Activated naive CD8-positive, alpha-beta T cell treated with anti-CD3 and anti-CD28 coated beads, Interleukin-2, amount 50 U/mL, for 24 hours (primary cell): ENCODE data around the gene SLC66A1.
"Not testable (repeated sequence)": the region's sequence is repeated elsewhere in the genome, so short reads cannot be mapped to it uniquely, and the experiment has no call there.

Source experiments
- ATAC-seq: fragments of 150-1000 bp; cut with Tn5 transposase; one replicate; pipeline ENCODE4 v1.10.0; 2021
- DNase-seq: peaks from one replicate; pipeline ENCODE4 v3.0.0; 2021
- H3K27ac Mint-ChIP-seq: one replicate; pipeline ENCODE4 v1.8.0; 2021; ENCODE audit warnings: mild to moderate bottlenecking, mixed read lengths
- H3K27me3 Mint-ChIP-seq: one replicate; pipeline ENCODE4 v1.8.0; 2021; ENCODE audit warnings: mixed read lengths
- H3K36me3 Mint-ChIP-seq: one replicate; pipeline ENCODE4 v1.8.0; 2021; ENCODE audit warnings: low read depth, mixed read lengths
- H3K4me1 Mint-ChIP-seq: one replicate; pipeline ENCODE4 v1.8.0; 2021; ENCODE audit warnings: mixed read lengths
- H3K4me3 Mint-ChIP-seq: one replicate; pipeline ENCODE4 v1.8.0; 2021; ENCODE audit warnings: mild to moderate bottlenecking, moderate library complexity, mixed read lengths
- H3K9me3 Mint-ChIP-seq: one replicate; pipeline ENCODE4 v1.8.0; 2021; ENCODE audit warnings: mixed read lengths

Gene SLC66A1

DNA sequence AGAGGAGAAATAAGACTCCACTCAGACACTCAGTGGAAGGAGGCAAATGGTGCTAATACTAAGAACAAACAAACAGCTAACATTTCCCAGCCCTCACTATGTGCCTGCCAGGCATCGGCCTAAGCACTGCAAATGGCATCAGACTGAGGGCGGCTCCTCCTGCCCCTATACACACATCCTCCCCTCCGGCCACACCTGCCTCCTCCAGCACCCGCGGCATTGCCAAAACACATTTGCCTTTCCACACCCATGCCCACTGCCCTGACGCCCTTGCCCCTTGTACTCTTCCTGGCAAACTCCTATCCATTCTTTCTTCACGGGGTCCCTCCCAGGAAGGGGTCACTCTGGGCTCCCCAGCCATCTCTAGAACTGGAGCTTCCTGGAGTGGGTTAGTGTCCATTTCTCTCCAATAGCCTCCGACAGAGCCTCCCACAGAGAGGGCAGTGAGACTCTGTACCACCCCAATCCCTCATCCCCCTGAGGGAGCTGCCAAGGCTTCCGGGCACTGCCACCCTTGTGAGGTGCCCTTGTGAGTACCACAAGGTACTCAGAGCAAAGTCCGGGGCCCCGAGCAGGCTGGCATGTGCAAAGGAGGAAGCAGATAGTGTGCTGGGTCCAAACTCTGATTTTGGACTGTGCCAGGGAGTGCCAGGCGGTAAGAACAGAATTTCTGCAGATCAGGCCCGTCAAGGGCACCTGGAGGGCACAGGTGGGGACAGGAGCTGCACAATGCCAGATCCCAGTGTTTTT, 24.5 kb upstream of the SLC66A1 start:
- Mint-ChIP-seq H3K27me3 (peaks cover 11% of the 10 kb centered on the region), H3K9me3 (peaks cover 5% of the 10 kb centered on the region), H3K27ac (no peak overlapping the region), H3K36me3 (no peaks in the 10 kb centered on the region), H3K4me1 (peaks cover 9% of the 10 kb centered on the region), H3K4me3 (no peak overlapping the region)
- DNase-seq (no peak), ATAC-seq (no peak)

DNA sequence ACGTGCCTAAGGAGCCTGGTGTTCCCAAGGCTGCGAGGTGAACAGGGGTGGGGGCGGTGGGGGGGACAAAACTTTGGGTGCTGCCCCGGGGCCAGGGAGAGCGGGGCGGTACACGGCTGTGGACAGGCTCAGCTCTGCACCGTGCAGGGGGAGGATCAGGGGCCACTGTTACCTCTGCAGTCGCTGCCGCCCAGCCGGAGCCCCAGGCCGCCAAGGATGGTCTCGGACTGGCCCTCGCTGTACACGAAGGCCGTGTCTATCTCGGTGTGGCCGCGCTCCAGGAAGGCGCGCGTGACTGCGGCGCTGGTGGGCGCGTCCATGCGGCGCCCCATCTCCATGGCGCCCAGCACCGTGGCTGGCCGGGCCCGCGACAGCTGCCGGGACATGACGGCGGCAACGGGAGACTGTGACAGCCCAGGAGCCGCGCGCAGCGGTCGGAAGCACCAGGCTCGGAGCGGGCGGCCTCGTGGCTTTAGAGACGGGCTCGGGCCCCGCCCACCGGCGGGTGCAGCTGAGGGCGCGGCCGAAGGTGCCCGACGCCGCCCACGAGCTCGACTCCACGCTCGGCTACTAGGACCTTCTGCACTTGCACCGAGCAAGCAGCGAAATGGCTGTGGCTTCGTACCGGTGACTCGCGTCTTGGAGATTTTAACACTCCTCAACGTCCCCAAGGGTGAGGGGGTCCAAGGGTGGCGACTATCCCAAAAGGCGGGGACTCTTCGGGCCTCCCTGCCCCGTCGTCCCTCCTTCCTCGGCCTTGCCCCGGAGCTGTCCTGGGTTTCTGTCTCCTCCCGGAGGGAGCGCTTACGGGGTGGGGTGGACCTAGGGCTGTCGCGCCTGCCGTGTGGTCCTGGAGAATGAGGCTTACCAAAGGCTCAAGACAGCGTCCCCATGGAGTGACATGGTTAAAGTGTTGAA, 23.5 kb upstream of the SLC66A1 start, which contains the start of gene AKR7A3:
Gene AKR7A3 (minus strand): TSS at position 447 of the 918 bp plus-strand sequence. CDS start 61 bp downstream, at position 386.
- ATAC-seq (peak; percentile 91), DNase-seq (peak; percentile 74)
- H3K4me1 Mint-ChIP-seq, H3K36me3 Mint-ChIP-seq, H3K9me3 Mint-ChIP-seq, H3K27ac Mint-ChIP-seq: not testable (repeated sequence)
- Mint-ChIP-seq H3K27me3 (peaks cover 11% of the 10 kb centered on the region), H3K4me3 (peak within 1 kb of the TSS; percentile 40)

DNA sequence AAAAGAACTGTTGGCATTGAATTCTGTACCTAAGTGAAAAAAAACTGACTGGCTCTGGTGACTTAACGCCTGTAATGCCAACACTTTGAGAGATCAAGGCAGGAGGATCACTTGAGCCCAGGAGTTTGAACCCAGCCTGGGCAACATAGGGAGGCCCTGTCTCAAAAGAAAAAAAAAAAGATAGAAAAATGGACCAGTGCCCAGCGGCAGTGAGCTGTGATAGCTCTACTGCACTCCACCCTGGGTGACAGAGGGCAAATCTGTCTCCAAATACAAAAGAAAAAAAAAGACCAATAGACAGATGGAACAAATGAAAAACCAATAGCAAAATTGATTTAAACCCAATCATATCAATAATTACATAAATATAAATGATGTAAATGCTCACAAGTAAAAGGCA, 22.9 kb upstream of the SLC66A1 start:
- DNase-seq = no peak
- no peak for ATAC-seq
- no peak overlapping the region for H3K27ac Mint-ChIP-seq
- peaks cover 7% of the 10 kb centered on the region for H3K9me3 Mint-ChIP-seq
- peak overlapping the region; percentile 40 for H3K4me3 Mint-ChIP-seq
- peaks cover 9% of the 10 kb centered on the region for H3K4me1 Mint-ChIP-seq
- H3K36me3 Mint-ChIP-seq = peaks cover 5% of the 10 kb centered on the region
- peaks cover 11% of the 10 kb centered on the region for H3K27me3 Mint-ChIP-seq

DNA sequence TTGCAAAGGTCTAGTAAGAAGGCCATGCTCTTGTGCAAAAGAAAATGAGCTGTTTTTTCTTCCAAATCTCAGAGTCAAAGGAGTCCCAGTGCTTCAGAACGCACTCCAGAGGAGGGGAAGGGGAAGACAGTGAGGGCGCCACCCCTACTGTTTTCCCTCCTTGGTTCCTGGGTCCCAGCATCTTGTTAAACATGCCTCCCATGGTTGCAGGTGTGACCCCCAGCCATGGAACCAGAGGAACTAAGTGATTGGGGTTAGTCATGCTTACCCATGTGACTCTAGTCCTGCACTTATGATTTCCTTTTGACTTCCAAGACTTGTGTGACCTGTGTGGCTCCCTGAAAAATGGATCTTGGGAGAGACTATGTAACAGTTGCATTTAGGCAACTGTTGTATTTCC, 17.5 kb upstream of the SLC66A1 start:
- Mint-ChIP-seq H3K27me3 (peaks cover 4% of the 10 kb centered on the region), H3K27ac (no peak overlapping the region), H3K9me3 (peaks cover 24% of the 10 kb centered on the region), H3K4me3 (no peak overlapping the region), H3K4me1 (no peaks in the 10 kb centered on the region), H3K36me3 (peaks cover 27% of the 10 kb centered on the region)
- ATAC-seq = no peak
- DNase-seq = no peak

DNA sequence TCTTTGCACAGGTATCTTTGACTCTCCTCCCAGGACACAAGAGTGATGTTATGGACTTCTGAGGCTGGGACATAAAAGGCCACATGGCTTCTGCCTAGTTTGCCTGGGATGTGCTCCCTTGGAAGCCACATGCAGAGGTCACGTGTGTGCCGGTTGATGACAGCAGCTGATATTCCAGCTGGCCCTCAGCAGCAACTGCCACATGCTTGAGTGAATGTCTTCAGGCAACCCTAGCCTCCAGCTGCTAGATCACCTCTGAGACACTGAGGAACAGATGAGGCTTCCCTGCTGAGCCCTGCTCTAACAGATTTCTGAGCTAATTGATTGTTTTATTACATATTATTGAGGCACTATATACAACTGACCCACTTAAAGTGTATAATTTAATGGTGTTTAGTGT, 11.9 kb upstream of the SLC66A1 start:
- H3K36me3 Mint-ChIP-seq = peaks cover 29% of the 10 kb centered on the region
- H3K27me3 Mint-ChIP-seq = no peaks in the 10 kb centered on the region
- peaks cover 7% of the 10 kb centered on the region for H3K9me3 Mint-ChIP-seq
- ATAC-seq = no peak
- H3K4me3 Mint-ChIP-seq = no peak overlapping the region
- DNase-seq = no peak
- no peaks in the 10 kb centered on the region for H3K4me1 Mint-ChIP-seq
- H3K27ac Mint-ChIP-seq = no peak overlapping the region

DNA sequence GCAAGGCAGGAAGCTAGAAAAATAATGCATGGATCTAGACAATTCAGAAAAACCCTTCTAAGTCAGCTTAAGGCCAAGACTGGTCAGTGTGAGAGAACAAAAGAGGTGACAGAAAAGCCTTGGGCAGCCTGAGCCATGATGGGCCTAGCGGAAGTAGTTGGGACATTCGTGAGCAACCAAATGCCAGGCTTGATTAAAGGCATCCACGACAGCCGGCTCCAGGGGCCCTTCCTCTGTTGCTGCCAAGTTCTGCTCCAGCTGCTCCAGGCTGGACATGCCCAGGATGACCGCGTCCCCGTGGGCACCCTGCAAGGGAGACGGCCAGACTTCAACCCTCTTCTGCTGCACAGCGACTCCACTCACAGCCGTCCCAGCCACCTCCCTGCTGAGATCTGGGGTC, 8.0 kb upstream of the SLC66A1 start:
- not testable (repeated sequence) for DNase-seq, H3K4me1 Mint-ChIP-seq, ATAC-seq, H3K4me3 Mint-ChIP-seq, H3K9me3 Mint-ChIP-seq, H3K27ac Mint-ChIP-seq, H3K27me3 Mint-ChIP-seq
- H3K36me3 Mint-ChIP-seq = peaks cover 31% of the 10 kb centered on the region

DNA sequence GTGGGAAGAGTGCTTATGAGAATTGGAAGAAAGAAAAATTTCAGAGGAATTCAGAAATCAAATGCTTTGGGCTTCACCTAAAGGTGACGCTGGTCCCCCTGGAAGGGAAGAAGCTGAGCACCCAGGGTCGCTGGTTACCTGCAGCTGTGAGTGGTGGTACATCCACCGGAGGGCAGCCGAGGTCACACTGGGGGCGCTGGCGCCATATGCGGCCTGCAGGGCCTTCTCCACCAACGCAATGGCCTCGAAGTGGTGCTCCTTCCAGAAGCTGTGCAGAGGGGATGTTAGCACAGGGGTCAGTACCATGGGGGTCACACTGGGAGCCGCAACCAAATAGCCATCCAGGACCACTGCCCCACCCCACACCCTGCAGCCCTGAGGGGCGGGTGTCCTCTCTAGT, 6.2 kb upstream of the SLC66A1 start:
- no peaks in the 10 kb centered on the region for H3K9me3 Mint-ChIP-seq
- no peak overlapping the region for H3K4me3 Mint-ChIP-seq
- ATAC-seq (no peak), DNase-seq (no peak)
- H3K4me1 Mint-ChIP-seq = peaks cover 5% of the 10 kb centered on the region
- H3K36me3 Mint-ChIP-seq = peaks cover 31% of the 10 kb centered on the region
- no peaks in the 10 kb centered on the region for H3K27me3 Mint-ChIP-seq
- H3K27ac Mint-ChIP-seq = no peak overlapping the region

DNA sequence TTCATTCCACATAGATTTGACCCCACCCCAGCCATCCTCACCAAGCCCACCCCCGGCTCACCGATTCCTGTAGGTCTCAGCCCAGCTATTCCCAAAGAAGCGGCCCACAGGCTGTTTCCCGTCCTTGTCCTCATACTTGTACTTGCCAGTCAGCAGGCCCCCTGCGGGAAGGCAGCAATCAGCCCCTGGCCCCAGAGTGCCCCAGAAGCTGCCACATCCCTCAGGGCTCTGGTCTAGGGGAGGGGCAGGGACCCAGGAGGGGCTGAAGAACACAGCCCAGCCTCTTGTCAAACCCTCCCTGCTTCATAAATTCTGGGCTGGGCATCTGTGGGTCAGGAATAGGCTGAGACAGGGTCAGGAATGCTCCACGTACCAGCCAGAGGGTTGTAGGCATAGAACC, 5.2 kb upstream of the SLC66A1 start:
- DNase-seq (no peak), ATAC-seq (no peak)
- H3K36me3 Mint-ChIP-seq = peaks cover 31% of the 10 kb centered on the region
- peaks cover 12% of the 10 kb centered on the region for H3K4me1 Mint-ChIP-seq
- no peak overlapping the region for H3K27ac Mint-ChIP-seq
- no peak overlapping the region for H3K4me3 Mint-ChIP-seq
- no peaks in the 10 kb centered on the region for H3K27me3 Mint-ChIP-seq
- H3K9me3 Mint-ChIP-seq = no peaks in the 10 kb centered on the region

DNA sequence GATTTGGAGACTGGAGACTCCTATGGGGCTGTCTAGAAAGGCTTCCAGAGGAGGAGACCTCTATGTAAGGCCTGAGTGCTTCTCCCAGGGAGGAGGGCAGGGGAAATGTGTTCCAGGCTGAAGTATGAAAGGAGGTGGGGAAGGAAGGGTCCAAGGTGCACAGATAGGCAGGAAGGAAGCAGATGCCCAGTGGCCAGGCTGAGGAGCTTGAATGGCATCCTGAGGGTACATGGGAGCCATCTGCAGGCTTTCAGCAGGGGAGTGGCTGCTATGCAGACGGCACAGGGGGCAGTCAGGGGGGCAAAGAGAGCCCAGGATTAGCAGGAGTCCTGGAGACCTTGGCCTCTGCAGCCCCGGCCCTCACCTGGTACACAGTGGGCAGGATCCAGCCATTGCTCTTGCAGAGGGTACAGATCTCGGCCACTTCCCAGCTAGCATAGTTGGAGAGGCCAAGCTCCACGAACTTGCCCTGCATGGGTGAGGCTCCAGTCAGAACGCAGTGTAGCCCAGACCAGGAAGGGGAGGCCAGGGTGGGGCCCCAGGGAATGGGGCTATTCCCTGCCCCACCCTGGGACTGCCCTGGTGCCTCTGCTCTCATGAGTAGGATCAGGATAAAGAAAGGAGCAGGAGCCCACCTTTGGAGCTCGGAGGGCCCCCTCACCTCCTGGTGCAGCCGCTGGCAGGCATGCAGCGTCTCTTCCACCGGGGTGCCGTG, 4.2 kb upstream of the SLC66A1 start:
- Mint-ChIP-seq H3K9me3 (no peaks in the 10 kb centered on the region), H3K4me1 (peaks cover 15% of the 10 kb centered on the region), H3K27me3 (no peaks in the 10 kb centered on the region), H3K4me3 (no peak overlapping the region), H3K36me3 (peaks cover 29% of the 10 kb centered on the region), H3K27ac (no peak overlapping the region)
- no peak for ATAC-seq
- no peak for DNase-seq

DNA sequence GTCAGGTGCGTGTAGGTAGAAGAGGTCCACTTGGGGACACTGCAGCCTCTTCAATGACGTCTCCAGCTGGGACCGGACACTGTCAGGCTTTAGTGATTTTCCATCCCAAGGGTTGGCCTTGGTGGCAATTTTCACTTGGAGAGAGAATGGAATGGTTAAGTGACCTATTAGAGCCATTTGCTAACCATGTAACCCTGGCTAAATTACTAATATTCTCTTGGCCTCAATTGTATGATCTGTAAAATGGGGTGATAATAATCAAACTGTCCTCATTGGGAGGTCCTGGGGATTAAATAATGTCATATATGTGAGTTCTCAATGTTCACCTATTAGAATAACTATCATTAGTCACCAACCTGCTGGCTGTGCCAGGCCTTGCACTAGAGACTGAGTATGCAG, 3.6 kb upstream of the SLC66A1 start:
- Mint-ChIP-seq H3K4me3 (no peak overlapping the region), H3K27me3 (no peaks in the 10 kb centered on the region), H3K36me3 (peaks cover 26% of the 10 kb centered on the region), H3K27ac (no peak overlapping the region), H3K4me1 (peaks cover 21% of the 10 kb centered on the region), H3K9me3 (no peaks in the 10 kb centered on the region)
- ATAC-seq (no peak), DNase-seq (no peak)

DNA sequence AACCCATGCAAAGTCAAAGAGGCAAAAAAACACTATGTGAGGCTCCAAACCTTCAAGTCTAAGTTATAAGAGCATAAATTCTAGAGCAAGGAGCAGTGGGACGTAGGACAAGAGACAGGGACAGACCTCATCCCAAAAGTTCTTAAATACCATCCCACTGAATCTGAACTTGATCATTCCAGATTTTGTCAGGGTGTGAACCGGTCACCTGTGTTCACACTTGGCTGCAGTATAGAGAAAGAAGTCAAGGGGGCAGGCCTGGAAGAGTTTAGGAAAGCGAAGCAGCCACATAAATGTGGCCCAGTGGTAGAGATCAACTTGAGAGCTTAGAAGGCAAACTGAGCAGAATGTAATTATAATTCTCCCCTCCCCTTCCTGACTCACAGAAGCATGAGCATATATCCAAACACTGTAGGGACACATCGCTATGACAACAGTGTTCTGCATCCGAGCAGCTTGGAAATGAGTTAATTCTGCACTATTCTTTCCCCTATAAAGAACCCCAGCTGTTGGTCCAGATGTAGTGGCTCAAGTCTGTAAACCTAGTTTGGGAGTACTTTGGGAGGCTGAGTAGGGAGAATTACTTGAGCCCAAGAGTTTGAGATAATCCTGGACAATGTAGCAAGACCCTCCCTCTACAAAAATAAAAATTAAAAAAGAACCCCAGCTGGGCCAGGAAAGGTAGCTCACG, 2.9 kb upstream of the SLC66A1 start:
- Mint-ChIP-seq H3K36me3 (peaks cover 21% of the 10 kb centered on the region), H3K4me3 (no peak overlapping the region), H3K4me1 (peaks cover 23% of the 10 kb centered on the region), H3K27ac (no peak overlapping the region), H3K27me3 (no peaks in the 10 kb centered on the region), H3K9me3 (no peaks in the 10 kb centered on the region)
- ATAC-seq (no peak), DNase-seq (no peak)

DNA sequence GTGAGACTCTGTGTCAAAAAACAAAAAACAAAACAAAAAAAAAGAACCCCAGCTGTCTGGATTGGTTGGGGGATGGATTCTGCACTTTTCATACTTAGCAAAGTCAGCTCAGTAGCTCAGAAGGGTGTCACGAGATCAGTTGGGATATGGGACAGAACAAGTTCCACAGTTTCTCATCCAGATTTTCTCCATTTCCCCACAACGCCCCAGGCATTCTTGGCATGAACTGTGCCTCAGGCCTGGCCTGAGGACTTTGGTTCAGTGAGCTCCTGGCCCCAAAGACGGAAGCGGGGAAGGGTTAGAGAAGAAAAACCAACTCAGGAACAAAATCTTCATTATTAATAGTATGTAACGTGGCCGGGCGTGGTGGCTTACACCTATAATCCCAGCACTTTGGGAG, 2.1 kb upstream of the SLC66A1 start:
- no peaks in the 10 kb centered on the region for H3K9me3 Mint-ChIP-seq
- no peak overlapping the region for H3K27ac Mint-ChIP-seq
- H3K4me1 Mint-ChIP-seq = peaks cover 30% of the 10 kb centered on the region
- H3K4me3 Mint-ChIP-seq = no peak overlapping the region
- peaks cover 16% of the 10 kb centered on the region for H3K36me3 Mint-ChIP-seq
- DNase-seq (no peak), ATAC-seq (no peak)
- H3K27me3 Mint-ChIP-seq = no peaks in the 10 kb centered on the region

DNA sequence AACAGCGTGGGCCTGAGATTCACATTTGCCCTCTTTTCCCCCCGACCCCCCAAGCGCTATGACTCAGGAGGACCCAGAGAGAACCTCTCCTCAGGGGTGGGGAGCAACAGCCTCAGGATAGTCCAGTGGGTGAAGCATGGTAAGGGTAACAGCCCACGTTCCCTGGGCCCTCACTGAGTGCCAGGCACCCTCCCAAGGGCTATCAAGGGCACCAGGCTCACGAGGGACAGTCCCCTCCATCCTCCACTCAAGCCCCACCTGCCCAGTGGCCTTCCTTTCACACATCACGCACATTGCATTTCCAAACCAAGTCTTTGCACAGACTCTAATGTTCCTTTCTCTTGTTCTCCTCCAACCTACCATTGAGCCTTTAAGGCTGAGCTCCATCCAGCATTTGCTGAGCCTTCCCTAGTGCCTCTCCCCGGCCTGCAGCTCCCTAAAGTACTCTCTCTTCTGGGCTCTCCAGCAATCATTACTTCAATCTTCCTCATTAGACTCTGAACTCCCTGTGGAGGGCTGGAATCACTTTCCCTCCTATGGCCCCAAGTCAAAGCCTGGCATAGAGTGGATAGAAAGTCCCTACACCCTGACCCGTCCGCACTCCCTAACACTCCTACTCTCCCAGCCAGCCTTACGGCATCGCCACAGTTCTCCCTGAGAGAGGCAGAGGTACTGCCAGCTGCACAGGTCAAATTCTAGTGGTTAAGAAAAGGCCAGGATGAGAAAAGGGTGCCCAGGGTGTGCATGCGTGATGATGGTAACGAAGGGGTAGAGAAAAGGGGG, 1.2 kb upstream of the SLC66A1 start:
- Mint-ChIP-seq H3K4me3 (peak overlapping the region; percentile 83), H3K27me3 (no peaks in the 10 kb centered on the region), H3K4me1 (peaks cover 38% of the 10 kb centered on the region), H3K9me3 (no peaks in the 10 kb centered on the region), H3K36me3 (peaks cover 8% of the 10 kb centered on the region), H3K27ac (peak overlapping the region; percentile 81)
- DNase-seq = no peak
- no peak for ATAC-seq
